ENCODE results near the gene GMIP. TPM values are rescaled to one million over a fixed set of nuclear protein-coding genes. Genes with fewer than 3 reads are reported as not detected.

The GMIP gene
- total and polyA plus RNA-seq, 2 of the 13 experiments (the other 11 are each of a cell fraction or from before 2014, with no cell fraction given) = 1.5 to 1.8 TPM

DNA sequence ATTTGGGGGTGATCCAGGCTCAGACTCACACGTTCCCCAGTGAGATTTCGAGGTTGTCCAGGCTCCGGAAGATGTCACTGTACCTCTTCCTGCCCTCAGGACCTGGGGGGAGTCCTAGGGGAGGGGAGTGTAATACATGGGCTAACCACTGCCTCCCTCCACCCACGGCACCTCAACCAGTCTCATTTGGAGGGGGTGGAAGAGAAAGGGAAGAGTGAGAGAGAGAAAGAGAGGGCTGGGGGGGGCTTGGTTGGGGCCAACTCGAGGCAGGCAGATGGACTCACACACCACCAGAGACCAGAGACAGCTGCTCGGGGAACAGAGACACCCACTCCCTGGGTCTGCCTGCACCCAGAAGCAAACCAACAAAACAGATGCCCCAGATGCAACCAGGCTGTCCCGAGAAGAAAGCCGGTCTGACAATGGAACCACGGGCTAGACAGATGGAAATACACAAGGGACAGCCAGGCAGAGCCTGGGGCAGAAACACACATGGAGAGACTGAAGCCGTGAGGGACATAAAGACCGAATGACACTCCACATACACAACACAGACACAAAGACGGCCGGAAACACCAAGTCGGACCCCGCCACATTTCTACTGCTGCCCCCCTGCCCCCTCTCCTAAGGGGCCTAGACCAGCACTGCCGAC lies 825 bp downstream of the GMIP start:
- Histone ChIP-seq H4K20me1 (ENCODE audit: insufficient read depth, low read length) (no peaks in the 10 kb centered on the region), H2AFZ (ENCODE audit: low read length) (no peak overlapping the region), H3K4me2 (ENCODE audit: low read depth, low read length) (peak overlapping the region; percentile 87), H3K36me3 (replicated peaks in 1 of 2; ENCODE audit: control insufficient read depth in 1 of 2, insufficient read depth in 2 of 2, low read length in 2 of 2) (peaks cover 5 to 27% of the 10 kb centered on the region in 2 experiments; a peak in 4 of 5 replicates), H3K27ac (ENCODE audit: extremely low read length, insufficient read depth, low read length) (no peak overlapping the region), H3K79me2 (ENCODE audit: insufficient read depth, low read length) (no peaks in the 10 kb centered on the region), H3K4me3 (replicated peaks in 1 of 3; ENCODE audit: insufficient read depth in 1 of 3, low read depth in 2 of 3, low read length in 3 of 3) (peak overlapping the region; percentile 86 to 88 (median 88)), H3K4me1 (ENCODE audit: insufficient read depth, low read length) (no peaks in the 10 kb centered on the region), H3K9ac (ENCODE audit: insufficient read depth, low read depth, low read length) (peak overlapping the region; percentile 65), H3K9me3 (ENCODE audit: low read length) (no peaks in the 10 kb centered on the region), H3K27me3 (ENCODE audit: control insufficient read depth in 1 of 2, insufficient read depth in 2 of 2, low read length in 2 of 2) (no peaks in the 10 kb centered on the region)
- in situ Hi-C loops (cut with HindIII; ENCODE audit: extremely low pct_ligation_motif_present, low pct_unique_long_range_greater_than_20kb) (loop anchor here (5.0 kb wide), 1 partner anchor 105 kb away; the partner anchor contains the start of gene CILP2), intact Hi-C loops (cut with micrococcal nuclease; ENCODE audit: unreplicated experiment) (loop anchor here (5.0 kb wide), 1 partner anchor 110 kb away; no protein-coding TSS in a partner anchor)
- CTCF ChIA-PET (ENCODE audit: low intra/inter-chr PET ratio, low total read pairs) = interaction anchor here (0.8 to 2.4 kb wide), 2 partner anchors 88 to 110 kb away, joined by 3 to 23 read pairs; no protein-coding TSS in a partner anchor
- POLR2A ChIA-PET = no interaction called here
- BruUV-seq (replicated peaks) = no TSS peak
- ATAC-seq = peak; percentile 38
- no peak for FAIRE-seq
- 23% methylated on average over 15 of the region's 16 CpGs for WGBS (ENCODE audit: low lambda C conversion rate)
- DNase-seq (ENCODE audit: low spot score) = no peak
- no peak for TF ChIP-seq ATM (IDR thresholded peaks at IDR 0.05; ENCODE audit: borderline replicate concordance)
- TF ChIP-seq, protein P1, sequence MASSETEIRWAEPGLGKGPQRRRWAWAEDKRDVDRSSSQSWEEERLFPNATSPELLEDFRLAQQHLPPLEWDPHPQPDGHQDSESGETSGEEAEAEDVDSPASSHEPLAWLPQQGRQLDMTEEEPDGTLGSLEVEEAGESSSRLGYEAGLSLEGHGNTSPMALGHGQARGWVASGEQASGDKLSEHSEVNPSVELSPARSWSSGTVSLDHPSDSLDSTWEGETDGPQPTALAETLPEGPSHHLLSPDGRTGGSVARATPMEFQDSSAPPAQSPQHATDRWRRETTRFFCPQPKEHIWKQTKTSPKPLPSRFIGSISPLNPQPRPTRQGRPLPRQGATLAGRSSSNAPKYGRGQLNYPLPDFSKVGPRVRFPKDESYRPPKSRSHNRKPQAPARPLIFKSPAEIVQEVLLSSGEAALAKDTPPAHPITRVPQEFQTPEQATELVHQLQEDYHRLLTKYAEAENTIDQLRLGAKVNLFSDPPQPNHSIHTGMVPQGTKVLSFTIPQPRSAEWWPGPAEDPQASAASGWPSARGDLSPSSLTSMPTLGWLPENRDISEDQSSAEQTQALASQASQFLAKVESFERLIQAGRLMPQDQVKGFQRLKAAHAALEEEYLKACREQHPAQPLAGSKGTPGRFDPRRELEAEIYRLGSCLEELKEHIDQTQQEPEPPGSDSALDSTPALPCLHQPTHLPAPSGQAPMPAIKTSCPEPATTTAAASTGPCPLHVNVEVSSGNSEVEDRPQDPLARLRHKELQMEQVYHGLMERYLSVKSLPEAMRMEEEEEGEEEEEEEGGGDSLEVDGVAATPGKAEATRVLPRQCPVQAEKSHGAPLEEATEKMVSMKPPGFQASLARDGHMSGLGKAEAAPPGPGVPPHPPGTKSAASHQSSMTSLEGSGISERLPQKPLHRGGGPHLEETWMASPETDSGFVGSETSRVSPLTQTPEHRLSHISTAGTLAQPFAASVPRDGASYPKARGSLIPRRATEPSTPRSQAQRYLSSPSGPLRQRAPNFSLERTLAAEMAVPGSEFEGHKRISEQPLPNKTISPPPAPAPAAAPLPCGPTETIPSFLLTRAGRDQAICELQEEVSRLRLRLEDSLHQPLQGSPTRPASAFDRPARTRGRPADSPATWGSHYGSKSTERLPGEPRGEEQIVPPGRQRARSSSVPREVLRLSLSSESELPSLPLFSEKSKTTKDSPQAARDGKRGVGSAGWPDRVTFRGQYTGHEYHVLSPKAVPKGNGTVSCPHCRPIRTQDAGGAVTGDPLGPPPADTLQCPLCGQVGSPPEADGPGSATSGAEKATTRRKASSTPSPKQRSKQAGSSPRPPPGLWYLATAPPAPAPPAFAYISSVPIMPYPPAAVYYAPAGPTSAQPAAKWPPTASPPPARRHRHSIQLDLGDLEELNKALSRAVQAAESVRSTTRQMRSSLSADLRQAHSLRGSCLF (CRISPR knock-in tag; IDR thresholded peaks at IDR 0.05; ENCODE audit: borderline replicate concordance) = no peak
- TF ChIP-seq, protein P2, sequence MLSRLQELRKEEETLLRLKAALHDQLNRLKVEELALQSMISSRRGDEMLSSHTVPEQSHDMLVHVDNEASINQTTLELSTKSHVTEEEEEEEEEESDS (CRISPR knock-in tag; IDR thresholded peaks at IDR 0.05; ENCODE audit: borderline replicate concordance) = no peak
- no peak for TF ChIP-seq ZNF383 (CRISPR knock-in tag; IDR thresholded peaks at IDR 0.05; ENCODE audit: borderline replicate concordance)
- TF ChIP-seq ZNF543 (CRISPR knock-in tag; IDR thresholded peaks at IDR 0.05) = 0 out of 2 replicates have a peak, but pooled peaks have one; percentile 7
- no peak for TF ChIP-seq GATAD2A (CRISPR knock-in tag; IDR thresholded peaks at IDR 0.05)
- no peak for TF ChIP-seq HES4 (CRISPR knock-in tag; IDR thresholded peaks at IDR 0.05; ENCODE audit: borderline replicate concordance)
- no peak for TF ChIP-seq KLF9 (CRISPR knock-in tag; IDR thresholded peaks at IDR 0.05; ENCODE audit: low read depth)
- 0 out of 2 replicates have a peak, but pooled peaks have one; percentile 22 for TF ChIP-seq ZNF724P (CRISPR knock-in tag; IDR thresholded peaks at IDR 0.05; ENCODE audit: borderline replicate concordance)
- TF ChIP-seq, protein P3, sequence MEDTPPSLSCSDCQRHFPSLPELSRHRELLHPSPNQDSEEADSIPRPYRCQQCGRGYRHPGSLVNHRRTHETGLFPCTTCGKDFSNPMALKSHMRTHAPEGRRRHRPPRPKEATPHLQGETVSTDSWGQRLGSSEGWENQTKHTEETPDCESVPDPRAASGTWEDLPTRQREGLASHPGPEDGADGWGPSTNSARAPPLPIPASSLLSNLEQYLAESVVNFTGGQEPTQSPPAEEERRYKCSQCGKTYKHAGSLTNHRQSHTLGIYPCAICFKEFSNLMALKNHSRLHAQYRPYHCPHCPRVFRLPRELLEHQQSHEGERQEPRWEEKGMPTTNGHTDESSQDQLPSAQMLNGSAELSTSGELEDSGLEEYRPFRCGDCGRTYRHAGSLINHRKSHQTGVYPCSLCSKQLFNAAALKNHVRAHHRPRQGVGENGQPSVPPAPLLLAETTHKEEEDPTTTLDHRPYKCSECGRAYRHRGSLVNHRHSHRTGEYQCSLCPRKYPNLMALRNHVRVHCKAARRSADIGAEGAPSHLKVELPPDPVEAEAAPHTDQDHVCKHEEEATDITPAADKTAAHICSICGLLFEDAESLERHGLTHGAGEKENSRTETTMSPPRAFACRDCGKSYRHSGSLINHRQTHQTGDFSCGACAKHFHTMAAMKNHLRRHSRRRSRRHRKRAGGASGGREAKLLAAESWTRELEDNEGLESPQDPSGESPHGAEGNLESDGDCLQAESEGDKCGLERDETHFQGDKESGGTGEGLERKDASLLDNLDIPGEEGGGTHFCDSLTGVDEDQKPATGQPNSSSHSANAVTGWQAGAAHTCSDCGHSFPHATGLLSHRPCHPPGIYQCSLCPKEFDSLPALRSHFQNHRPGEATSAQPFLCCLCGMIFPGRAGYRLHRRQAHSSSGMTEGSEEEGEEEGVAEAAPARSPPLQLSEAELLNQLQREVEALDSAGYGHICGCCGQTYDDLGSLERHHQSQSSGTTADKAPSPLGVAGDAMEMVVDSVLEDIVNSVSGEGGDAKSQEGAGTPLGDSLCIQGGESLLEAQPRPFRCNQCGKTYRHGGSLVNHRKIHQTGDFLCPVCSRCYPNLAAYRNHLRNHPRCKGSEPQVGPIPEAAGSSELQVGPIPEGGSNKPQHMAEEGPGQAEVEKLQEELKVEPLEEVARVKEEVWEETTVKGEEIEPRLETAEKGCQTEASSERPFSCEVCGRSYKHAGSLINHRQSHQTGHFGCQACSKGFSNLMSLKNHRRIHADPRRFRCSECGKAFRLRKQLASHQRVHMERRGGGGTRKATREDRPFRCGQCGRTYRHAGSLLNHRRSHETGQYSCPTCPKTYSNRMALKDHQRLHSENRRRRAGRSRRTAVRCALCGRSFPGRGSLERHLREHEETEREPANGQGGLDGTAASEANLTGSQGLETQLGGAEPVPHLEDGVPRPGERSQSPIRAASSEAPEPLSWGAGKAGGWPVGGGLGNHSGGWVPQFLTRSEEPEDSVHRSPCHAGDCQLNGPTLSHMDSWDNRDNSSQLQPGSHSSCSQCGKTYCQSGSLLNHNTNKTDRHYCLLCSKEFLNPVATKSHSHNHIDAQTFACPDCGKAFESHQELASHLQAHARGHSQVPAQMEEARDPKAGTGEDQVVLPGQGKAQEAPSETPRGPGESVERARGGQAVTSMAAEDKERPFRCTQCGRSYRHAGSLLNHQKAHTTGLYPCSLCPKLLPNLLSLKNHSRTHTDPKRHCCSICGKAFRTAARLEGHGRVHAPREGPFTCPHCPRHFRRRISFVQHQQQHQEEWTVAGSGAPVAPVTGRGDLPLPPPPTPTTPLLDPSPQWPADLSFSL (CRISPR knock-in tag; IDR thresholded peaks at IDR 0.05) = peak; percentile 36; the same call in 1 of the 2 replicates
- TF ChIP-seq, protein P4, sequence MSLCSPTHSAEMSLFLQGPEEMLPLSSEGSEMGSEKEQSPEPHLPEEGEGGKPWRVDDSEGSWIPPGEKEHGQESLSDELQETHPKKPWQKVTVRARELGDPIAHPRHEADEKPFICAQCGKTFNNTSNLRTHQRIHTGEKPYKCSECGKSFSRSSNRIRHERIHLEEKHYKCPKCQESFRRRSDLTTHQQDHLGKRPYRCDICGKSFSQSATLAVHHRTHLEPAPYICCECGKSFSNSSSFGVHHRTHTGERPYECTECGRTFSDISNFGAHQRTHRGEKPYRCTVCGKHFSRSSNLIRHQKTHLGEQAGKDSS (CRISPR knock-in tag; IDR thresholded peaks at IDR 0.05; ENCODE audit: borderline replicate concordance, low read depth) = no peak

All from HepG2 (cell line).